Peyer's patch (tissue), 4 donors: Measurements from ENCODE around the gene APOL2.
"Not testable (repeated sequence)": the region's sequence is repeated elsewhere in the genome, so short reads cannot be mapped to it uniquely, and the experiment has no call there.

Experiments
- POLR2A ChIP-seq, 2 donors: fragments of 450-650 bp; IDR thresholded peaks; one replicate each; pipeline ENCODE4 v1.5.1; 2017; ENCODE audit warnings: antibody characterized with exemption in 2 of 2, mild to moderate bottlenecking in 2 of 2, moderate library complexity in 2 of 2
- TF ChIP-seq, protein P1 (sequence below), 6 experiments: fragments of 450-650 bp in 4 of 6; fragments of 200-600 bp in 2 of 6; sonication (generic) in 1 of 6; IDR thresholded peaks; one replicate each; pipeline ENCODE4 v1.5.1; 2017 to 2019; ENCODE audit warnings: antibody characterized with exemption in 6 of 6, mild to moderate bottlenecking in 3 of 6, moderate library complexity in 1 of 6

DNA sequence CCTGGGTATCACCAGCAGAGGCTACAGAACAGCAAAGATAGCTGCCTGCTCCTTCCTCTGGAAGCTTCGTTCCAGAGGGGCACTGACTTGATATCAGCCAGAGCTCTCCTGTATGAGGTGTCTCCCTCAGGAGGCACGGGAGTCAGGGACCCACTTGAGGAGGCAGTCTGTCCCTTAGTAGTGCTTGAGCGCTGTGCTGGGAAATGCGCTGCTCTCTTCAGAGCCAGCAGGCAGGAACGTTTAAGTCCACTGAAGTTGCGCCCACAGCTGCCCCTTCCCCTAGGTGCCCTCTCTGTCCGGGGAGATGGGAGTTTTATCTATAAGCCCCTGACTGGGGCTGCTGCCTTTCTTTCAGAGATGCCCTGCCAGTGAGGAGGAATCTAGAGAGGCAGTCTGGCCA, 31.9 kb upstream of the APOL2 start:
- TF ChIP-seq, protein P1, sequence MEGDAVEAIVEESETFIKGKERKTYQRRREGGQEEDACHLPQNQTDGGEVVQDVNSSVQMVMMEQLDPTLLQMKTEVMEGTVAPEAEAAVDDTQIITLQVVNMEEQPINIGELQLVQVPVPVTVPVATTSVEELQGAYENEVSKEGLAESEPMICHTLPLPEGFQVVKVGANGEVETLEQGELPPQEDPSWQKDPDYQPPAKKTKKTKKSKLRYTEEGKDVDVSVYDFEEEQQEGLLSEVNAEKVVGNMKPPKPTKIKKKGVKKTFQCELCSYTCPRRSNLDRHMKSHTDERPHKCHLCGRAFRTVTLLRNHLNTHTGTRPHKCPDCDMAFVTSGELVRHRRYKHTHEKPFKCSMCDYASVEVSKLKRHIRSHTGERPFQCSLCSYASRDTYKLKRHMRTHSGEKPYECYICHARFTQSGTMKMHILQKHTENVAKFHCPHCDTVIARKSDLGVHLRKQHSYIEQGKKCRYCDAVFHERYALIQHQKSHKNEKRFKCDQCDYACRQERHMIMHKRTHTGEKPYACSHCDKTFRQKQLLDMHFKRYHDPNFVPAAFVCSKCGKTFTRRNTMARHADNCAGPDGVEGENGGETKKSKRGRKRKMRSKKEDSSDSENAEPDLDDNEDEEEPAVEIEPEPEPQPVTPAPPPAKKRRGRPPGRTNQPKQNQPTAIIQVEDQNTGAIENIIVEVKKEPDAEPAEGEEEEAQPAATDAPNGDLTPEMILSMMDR (IDR thresholded peaks at IDR 0.05), result not testable (repeated sequence)
- not testable (repeated sequence) for TF ChIP-seq POLR2A (IDR thresholded peaks at IDR 0.05)
